Cerebellar nuclear complex (tissue), 1 donor: ENCODE results near the gene MYL6.
"Not testable (repeated sequence)": the region's sequence is repeated elsewhere in the genome, so short reads cannot be mapped to it uniquely, and the experiment has no call there.

Experiments used
- DNase-seq, 2 experiments: peaks; one replicate each; lab custom pipeline; 2025; lab: John Stamatoyannopoulos, UW

Gene MYL6

DNA sequence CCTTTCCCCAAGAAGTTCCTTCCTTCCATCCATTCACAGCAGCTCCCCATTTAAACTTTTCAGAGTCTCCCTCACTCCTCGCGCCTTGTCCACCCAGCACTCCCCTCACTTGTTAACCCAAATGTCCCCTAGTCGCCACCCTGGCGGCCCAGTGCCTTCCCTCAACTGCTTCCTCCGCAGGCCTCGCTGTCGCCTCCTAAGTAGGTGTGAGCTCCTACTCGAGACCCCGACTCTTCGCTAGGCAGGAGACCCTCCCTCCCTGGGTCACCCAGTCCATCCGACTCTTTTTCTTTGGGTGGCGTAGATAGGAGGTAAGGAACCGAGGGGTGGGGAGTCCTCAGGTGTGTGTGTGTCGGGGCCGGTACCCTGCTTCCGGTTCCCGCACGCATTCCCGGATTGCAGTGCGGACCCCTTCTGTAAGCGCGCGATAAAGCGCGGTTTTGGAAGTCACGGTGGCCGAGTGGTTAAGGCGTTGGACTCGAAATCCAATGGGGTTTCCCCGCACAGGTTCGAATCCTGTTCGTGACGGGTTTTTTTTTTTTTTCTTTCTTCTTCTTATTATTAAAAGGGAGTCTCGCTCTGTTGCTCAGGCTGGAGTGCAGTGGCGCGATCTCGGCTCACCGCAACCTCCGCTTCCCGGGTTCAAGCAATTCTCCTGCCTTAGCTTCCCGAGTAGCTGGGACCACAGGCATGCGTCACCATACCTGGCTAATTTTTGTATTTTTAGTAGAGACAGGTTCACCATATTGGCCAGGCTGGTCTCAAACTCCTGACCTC lies 31.9 kb downstream of the MYL6 start:
- DNase-seq, result peak in 1 of 2 experiments; percentile 4

DNA sequence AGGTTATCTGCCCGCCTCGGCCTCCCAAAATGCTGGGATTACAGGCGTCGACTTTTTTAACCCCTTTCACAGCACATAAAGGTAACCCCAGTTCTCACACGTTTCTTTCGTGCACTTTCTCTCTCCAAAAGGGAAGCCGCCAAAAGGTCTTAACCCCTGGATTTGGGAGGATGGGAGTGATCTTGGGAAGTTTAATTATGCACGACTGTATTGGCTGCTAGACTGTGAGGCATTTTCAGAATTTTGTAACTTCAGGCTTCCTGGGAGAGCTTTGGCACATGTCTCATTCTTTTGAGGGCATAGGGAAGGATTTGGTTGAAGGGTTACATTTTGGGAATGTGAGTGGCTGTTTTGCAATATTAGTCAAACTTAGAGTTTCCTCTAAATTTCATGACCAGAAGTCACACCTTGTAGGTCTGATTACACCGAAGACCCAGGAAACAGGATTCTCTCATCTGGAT lies 32.6 kb downstream of the MYL6 start:
- DNase-seq, result no peak

DNA sequence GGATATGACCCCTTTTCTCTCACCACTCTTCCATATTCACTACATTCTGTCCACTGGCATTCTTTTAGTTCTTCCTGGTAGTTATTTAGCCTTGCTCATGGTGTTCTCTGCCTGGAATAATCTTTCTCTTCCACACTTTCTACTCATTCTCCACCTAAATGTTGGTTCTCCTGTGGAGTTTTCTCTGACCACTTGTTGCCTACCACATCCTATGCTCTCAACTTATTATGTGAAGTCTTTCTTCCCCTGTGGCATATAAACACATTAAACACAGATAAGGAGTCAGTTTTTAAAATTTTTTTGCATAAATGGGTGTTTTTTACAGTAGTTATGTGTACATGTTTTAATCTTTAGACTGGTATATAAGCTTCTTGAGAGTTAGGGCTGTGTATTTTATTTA lies 34.4 kb downstream of the MYL6 start:
- DNase-seq, result no peak

DNA sequence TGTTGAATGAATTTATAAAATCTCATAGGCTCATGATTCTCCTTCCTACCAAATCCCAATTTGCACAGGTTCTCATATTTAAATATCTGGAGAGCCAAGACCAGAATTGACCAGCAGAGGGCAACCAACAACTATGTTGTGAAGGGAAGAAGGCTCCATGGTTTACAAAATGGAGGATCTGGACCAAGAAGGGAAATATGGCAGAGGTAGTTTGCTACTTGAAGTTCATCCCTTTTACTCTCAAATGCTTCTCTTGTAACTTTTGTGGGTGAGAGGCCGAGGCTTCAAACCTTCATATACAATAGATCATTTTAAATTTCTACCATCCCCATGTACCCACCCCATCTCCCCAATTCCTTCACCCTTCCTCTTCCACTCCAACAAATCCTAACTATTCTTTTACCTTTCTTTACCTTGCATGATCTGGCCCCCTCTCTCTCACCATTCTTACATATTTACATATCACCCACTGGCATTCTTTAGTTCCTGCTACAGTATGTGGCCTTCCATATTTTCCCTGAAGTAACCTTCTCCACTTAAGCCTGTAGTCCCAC lies 34.9 kb downstream of the MYL6 start:
- DNase-seq, result peak in 1 of 2 experiments; percentile 50

DNA sequence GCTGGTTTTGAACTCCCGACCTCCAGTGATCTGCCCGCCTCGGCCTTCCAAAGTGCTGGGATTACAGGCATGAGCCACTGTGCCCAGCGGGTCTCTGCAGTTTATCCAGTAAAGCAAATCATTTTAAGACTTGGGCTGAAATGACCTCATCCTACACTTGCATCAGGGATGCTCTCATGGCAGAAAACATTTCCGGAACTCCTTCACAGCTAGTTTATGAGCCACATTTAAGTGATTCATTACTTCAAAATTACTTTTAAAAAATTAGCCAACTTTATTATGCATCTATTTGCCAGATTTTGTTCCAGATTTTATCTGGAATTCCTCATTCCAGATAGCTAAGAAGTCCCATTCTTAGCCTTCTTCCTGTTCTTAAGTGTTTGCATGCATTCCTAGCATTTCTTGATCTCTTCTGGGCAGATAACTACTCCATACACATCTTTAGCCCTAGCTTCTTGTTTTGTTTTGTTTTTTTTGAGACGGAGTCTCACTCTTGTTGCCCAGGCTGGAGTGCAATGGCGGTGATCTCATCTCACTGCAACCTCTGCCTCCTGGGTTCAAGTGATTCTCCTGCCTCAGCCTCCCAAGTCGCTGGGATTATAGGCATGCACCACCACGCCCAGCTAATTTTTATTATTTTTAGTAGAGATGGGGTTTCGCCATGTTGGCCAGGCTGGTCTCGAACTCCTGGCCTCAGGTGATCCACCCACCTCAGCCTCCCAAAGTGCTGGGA lies 38.8 kb downstream of the MYL6 start:
- not testable (repeated sequence) for DNase-seq

DNA sequence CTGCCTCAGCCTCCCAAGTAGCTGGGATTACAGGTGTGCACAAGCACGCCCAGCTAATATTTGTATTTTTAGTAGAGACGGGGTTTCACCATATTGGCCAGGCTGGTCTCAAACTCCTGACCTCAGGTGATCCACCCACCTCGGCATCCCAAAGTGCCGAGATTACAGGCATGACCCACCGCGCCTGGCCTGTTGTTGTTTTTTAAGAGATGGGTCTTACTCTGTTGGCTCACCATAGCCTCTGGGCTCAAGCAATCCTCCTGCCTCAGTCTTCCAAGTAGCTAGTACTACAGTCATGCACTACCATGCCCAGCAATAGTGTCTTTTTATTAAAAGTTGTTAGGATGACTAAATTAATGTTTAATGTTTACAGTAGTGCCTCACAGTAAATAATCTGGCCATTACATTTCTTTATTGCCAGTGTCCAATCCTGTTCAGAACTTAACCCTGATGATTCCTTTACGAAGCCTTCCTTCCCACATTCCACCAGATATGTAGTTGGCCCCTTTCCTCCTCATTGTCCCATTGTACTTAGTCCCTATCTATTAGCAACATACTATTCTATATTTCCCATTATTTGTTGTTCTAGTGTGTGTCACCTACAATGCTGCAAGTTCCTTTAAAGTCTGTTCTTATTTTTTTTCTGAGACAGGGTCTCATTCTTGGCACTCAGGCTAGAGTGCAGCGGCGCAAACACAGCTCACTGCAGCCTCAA lies 39.9 kb downstream of the MYL6 start:
- DNase-seq, result no peak

DNA sequence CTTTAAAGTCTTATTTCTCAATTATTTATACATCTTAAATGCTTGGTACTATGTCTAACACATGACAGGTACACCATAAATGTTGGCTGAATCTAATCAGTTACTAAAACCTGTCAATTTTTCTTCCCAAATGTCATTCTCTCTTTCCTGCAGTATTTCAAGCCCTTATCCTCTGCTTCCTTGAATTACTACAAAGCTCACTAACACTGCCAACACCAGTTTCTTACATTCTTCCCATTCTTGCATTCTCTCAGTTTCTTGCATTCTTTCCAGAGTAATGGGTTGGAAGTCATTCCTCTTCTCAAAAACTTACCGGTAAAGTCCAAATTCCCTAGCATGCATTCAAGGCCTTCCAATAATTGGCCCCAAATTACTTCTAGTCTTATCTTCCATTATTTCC lies 40.7 kb downstream of the MYL6 start:
- DNase-seq, result no peak

DNA sequence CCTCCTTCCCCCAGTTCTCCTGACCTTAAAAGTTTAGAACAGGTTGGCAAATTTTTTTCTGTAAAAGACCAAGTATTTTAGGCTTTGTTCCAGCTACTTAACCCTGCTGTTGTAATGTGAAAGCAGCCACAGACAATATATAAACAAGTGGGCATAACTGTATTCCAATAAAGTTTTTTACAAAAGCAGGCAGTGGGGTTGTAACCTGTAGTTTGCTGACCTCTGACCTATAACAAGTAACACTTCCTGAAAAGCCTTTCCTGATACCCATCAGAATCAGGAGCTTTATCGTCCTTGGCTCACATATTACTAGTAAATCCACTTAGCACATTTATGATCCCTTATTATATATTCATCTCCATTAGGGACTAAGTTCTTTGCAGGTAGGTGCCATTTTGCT lies 44.2 kb downstream of the MYL6 start:
- no peak for DNase-seq

DNA sequence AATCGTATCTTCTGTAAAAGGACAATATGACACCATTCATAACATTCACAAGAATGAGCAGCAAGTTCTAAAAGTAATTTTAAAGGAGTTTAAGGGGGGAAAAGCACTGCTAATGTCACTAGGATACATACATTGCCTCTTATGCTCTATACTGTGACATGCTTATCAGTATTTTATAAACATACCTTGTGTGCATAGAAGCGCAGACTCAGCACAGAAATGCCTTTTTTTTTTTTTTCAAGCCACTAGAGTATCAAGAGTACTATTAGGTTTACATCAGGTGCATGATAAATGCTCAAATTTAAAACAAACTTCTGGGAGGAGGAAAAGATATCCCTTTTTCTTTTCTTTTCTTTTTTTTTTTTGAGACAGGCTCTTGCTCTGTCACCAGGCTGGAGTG lies 44.7 kb downstream of the MYL6 start:
- DNase-seq, result no peak

DNA sequence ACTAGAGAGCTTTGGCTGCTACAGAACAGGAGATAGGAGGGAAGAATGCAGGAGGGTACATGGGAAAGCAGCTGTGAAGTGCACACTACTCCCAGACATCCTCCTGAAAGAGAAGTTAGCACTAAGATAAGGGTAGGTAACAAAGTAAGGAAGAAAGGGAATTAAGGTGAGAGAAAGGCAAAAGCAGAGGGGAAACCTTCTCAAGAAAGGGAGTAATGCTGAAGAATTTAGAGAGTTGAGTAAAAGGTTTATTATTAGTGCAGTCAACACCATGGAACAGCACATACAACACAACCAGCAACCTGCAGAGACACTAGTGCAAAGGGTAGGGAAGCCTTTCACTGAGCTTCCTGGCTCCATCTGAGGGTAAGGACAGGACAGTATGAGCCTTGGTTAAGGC lies 46.1 kb downstream of the MYL6 start:
- no peak for DNase-seq

DNA sequence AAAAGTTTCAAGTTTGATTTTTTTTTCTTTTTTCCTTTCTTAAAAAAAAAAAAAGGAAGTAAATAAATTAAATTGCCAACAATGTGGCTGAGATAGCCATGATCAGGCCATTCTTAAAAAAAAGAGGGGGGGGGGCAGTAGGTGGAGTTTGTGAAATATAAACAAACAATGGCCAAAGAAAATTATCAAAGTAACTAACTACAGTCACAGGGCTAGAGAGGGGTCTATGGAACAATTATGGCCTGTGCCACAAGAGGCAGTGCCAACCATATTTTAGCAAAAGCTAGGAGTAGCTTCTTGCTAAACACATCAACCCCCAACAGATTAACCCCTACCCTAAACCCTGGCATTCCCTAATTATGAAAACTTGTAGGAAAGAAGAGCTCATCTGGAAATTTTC lies 47.3 kb downstream of the MYL6 start:
- no peak for DNase-seq

DNA sequence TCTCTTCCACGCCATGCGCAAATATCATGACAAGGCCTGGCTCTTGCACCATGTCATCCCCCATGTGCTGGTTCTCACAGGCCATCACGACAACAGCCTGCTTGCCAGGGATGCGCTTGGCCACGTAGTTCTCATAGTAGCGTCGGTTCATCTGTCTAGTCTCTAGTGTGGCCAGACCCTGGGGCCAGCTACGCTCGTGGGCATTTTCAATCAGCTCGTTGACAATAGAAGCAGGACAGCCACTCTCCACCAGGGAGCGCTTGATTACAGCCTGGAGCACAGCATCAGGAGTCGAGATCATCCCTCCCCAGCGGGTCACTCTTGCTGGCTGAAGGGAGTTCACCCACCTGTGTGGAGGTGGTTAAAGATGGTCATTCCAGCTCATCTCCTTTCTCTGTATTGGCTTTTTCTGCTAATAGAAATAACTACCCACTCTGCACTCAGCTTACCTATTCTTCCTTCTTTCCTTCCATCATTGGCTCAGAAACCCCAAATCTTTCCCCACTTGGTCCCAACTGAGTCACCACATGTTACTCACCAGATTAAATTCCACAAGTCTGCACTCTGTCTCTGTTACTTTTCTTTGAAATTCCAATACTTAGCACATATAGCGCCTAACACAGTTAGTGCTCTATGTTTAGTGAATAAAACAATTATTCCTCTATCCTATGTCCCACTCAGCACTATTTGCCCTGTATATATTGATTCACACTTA lies 48.5 kb downstream of the MYL6 start:
- no peak for DNase-seq

DNA sequence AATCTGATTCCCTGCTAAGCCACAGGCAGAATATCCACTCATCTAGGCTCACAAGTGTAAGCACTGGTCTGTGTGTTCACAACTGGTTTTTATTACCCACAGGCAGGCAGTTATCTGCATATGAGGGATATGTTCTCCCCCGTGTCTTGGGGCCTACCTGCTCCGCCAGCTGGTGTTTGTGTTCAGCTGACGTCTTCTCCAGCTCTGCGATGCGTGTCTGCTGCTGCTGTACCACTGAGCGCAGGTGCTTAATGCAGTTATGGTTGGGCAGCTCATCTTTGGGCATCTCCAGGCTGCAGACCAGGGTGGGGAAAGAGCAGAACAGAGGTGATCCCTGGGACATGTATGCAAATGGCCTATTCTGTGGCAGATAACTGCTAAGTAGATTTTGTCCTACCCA lies 49.8 kb downstream of the MYL6 start:
- DNase-seq, result no peak
